ENCODE measurements around the gene TNFRSF11A.

The TNFRSF11A gene

GRCh38 chr18:62343316-62343715 is 18.2 kb downstream of the TNFRSF11A start:
- DNase-seq (ENCODE audit: low read depth), result no peak

GRCh38 chr18:62345909-62346308 is 20.8 kb downstream of the TNFRSF11A start:
- no peak for DNase-seq (ENCODE audit: low read depth)

GRCh38 chr18:62346333-62347088 is 21.4 kb downstream of the TNFRSF11A start:
- DNase-seq (ENCODE audit: low read depth), result no peak

GRCh38 chr18:62347089-62347506 is 22.0 kb downstream of the TNFRSF11A start:
- DNase-seq (ENCODE audit: low read depth), result no peak

- DNase-seq (ENCODE audit: low read depth), result no peak
Measured at GRCh38 chr18:62348474-62348873, 23.4 kb downstream of the TNFRSF11A start.

- no peak for DNase-seq (ENCODE audit: low read depth)
Measured at GRCh38 chr18:62353170-62353569, 28.1 kb downstream of the TNFRSF11A start.

- no peak for DNase-seq (ENCODE audit: low read depth)
Measured at GRCh38 chr18:62354151-62354550, 29.0 kb downstream of the TNFRSF11A start.

GRCh38 chr18:62357079-62357719 is 32.1 kb downstream of the TNFRSF11A start:
- DNase-seq (ENCODE audit: low read depth), result no peak

- no peak for DNase-seq (ENCODE audit: low read depth)
Measured at GRCh38 chr18:62360805-62361204, 35.7 kb downstream of the TNFRSF11A start.

GRCh38 chr18:62361288-62361687 is 36.2 kb downstream of the TNFRSF11A start:
- DNase-seq (ENCODE audit: low read depth), result no peak

GRCh38 chr18:62364558-62364957 is 39.4 kb downstream of the TNFRSF11A start:
- DNase-seq (ENCODE audit: low read depth), result no peak

GRCh38 chr18:62365420-62365819 is 40.3 kb downstream of the TNFRSF11A start:
- DNase-seq (ENCODE audit: low read depth), result no peak

- no peak for DNase-seq (ENCODE audit: low read depth)
Measured at GRCh38 chr18:62366992-62367391, 41.9 kb downstream of the TNFRSF11A start.

- no peak for DNase-seq (ENCODE audit: low read depth)
Measured at GRCh38 chr18:62368100-62368499, 43.0 kb downstream of the TNFRSF11A start.

- DNase-seq (ENCODE audit: low read depth), result no peak
Measured at GRCh38 chr18:62369129-62369644, 44.1 kb downstream of the TNFRSF11A start.

- DNase-seq (ENCODE audit: low read depth), result no peak
Measured at GRCh38 chr18:62370366-62370765, 45.3 kb downstream of the TNFRSF11A start.

GRCh38 chr18:62371436-62371835 is 46.3 kb downstream of the TNFRSF11A start:
- no peak for DNase-seq (ENCODE audit: low read depth)

GRCh38 chr18:62372156-62372555 is 47.0 kb downstream of the TNFRSF11A start:
- no peak for DNase-seq (ENCODE audit: low read depth)

- DNase-seq (ENCODE audit: low read depth), result no peak
Measured at GRCh38 chr18:62372882-62373281, 47.8 kb downstream of the TNFRSF11A start.

- DNase-seq (ENCODE audit: low read depth), result no peak
Measured at GRCh38 chr18:62374410-62374965, 49.4 kb downstream of the TNFRSF11A start.

- no peak for DNase-seq (ENCODE audit: low read depth)
Measured at GRCh38 chr18:62377131-62377807, 52.2 kb downstream of the TNFRSF11A start.

GRCh38 chr18:62379051-62379450 is 53.9 kb downstream of the TNFRSF11A start:
- no peak for DNase-seq (ENCODE audit: low read depth)
